Measurements from ENCODE around the gene TAF11L2.
"Not testable (repeated sequence)": the region's sequence is repeated elsewhere in the genome, so short reads cannot be mapped to it uniquely, and the experiment has no call there.

TAF11L2 gene

DNA sequence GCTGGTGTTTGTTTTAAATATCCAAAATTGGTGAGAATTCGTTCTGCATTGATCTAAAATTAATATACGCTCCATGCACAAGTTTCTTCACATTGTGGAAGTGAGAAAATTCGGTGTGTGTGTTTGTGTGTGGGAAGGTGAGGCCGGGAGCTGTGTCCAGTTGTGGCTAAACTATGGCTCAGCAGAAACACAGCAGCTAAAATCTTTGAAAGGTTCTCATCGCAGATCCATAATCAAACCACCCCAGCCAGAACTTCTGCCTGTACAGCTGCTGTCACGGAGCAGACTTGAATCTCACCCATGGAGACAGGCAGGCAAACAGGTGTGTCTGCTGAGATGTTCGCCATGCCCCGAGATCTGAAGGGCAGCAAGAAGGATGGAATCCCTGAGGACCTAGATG is at the start of gene TAF11L2:
TAF11L2 (plus strand) TSS at position 301 of the 400 bp plus-strand sequence.
- DNase-seq (ENCODE audit: low read depth) = not testable (repeated sequence)

DNA sequence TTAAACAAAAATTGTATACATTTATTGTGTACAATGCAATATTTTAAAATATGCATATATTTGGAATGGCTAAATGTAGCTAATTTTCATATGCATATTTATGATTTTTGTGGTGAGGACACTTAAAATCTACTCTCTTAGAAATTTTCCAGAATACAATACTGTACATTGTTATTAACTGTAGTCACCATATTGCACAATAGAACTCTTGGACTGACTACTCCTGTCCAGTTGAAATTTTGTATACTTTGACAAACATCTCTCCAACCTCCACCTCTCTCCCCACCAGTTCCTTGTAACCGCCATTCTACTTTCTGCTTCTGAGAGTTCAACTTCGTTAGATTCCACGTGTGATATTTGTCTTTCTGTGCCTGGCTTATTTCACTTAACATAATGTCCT is 49.2 kb upstream of the TAF11L2 start:
- no peak for DNase-seq (ENCODE audit: low read depth)

DNA sequence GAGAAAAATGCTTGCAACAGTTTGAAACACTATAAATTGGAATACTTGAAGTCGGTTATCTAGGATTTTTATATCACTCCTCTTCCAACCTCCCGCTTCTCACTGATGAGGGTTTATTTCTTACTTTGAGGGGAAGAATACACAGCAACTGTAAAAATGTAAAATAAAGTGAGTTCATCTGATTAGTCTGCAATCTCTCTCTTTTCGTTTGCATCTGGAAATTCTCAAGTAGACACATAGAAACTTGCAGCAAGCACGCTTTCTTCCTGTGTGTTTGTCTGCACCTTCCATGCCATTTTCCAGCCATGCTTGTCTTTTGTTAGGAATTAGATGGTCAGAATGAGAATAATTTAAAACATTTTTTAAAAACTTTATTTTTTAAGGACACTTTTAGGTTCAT is 45.1 kb upstream of the TAF11L2 start:
- DNase-seq (ENCODE audit: low read depth) = no peak

DNA sequence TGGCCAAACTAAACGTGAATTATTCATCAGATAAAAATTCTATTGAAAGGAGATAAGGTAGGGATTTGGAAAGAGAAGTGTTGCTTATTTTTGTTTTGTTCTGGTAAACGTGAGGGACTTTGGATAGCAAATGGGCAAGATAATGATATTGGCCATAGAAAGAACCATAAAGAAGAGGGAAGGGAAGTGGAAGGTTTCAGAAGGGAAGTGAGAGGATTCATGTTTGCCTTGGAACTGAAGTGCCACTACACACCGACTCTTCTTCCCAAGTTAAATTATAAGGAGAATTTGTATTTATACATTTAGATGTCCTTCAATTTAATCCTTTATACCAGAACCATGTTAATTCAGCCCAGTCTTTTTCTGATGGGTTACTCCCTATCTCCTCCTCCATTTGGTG is 42.1 kb upstream of the TAF11L2 start:
- DNase-seq (ENCODE audit: low read depth) = no peak

DNA sequence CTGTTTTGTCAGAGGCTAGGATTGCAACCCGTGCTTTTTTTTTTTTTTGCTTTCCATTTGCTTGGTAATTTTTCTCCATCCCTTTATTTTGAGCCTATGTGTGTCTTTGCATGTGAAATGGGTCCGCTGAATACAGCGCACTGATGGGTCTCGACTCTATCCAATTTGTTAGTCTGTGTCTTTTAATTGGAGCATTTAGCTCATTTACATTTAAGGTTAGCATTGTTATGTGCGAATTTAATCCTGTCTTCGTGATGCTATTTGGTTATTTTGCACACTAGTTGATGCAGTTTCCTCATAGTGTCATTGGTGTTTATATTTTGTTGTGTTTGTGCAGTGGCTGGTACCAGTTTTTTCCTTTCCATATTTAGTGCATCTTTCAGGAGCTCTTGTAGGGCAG is 36.2 kb upstream of the TAF11L2 start:
- DNase-seq (ENCODE audit: low read depth) = no peak

DNA sequence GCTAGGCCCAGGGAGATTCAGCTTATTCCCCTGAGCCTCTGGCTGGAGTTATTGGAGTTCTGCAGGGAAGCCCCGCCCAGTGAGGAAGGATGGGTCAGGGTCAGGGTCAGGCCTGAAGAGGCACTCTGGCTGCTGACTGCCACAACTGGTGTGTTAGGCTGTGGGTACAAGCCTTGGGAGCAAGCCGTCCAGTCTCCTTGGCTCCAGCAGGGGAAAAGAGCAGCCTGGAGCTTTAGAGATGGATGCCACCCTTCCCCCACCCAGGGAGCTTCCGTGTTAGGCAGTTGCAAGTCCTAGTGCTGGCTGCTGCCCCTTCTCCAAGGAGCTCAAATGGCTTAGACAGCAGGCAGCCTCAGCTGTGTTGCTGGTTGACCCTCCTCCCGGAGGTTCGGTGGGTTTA is 34.4 kb upstream of the TAF11L2 start:
- no peak for DNase-seq (ENCODE audit: low read depth)

DNA sequence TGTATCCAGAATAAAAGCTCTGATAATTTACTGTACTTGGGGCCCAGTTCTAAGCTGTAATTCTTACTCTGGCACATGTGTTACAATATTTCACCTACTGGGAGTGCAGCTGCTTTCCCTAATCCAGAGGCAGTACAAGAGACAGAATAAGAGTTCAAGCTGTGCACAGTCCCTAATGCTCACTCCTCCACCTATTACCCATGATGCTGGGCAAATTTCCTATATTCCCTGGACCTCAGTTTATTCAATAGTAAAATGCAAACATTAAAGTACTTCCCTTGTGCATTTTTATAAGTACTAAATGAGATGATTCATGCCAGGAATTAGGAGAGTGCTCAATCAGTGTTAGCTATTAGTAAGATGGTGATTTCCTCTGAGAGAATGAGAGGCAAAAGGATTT is 28.0 kb upstream of the TAF11L2 start:
- no peak for DNase-seq (ENCODE audit: low read depth)

DNA sequence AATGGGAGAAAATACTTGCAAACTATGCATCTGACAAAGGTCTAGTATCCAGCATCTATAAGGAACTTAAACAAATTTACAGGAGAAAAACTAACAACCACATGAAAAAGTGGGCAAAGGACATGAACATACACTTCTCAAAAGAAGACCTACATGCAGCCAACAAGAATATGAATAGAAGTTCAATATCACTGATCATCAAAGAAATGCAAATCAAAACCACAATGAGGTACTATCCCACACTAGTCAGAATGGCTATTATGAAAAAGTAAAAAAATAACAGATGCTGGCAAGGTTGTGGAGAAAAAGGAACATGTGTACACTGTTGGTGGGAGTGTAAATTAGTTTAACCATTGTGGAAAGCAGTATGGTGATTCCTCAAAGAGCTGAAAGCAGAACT is 23.0 kb upstream of the TAF11L2 start:
- DNase-seq (ENCODE audit: low read depth) = not testable (repeated sequence)

DNA sequence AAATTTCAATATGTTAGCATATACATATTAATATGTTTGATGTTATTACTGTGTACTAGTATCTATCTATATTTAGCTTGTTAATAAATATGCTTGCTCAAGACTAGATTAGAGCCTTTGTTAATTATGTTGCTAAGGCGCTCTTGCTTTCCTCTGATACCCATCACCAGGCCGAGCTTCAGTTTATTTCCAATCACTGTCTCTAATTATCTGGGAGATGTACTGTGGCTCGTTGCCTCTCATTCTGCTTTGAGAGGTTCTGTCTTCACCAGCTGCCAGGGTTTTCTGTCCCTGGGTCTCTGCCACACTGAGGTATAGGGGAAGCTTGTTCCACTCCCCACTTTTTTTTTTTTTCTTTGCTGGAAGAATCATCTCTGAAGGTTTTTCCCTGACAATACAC is 21.0 kb upstream of the TAF11L2 start:
- DNase-seq (ENCODE audit: low read depth) = no peak

DNA sequence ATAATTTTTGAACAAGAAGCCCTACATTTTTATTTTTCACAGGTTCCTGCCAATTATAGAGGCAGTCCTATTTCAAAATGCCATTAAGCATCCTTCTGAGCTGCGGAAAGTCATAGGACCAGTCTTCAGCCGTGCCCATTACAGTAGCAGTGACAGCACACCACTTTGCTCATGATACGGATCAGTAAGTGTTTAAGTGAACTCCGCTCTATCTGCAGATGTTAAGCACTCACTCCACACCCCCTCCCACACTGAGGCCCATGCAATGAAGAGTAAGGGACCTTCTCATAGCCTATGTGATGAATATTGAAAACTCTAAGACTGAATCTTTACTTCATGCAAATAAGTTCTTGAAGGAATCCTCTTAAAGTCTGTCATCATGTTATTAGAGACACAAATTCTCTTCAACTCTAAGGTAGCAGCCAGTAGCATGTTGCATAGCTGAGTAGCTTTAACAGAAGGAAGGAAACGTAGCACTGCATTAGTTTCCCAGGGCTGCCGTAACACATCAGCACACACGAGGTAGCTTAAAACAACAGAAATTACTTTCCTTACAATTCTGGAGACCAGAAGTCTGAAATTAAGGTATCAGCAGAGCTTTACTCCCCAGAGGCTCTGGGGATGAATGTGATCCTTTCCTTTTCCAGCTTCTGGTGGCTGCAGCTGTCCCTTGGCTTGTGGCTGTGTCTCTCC is 20.3 kb upstream of the TAF11L2 start:
- no peak for DNase-seq (ENCODE audit: low read depth)

DNA sequence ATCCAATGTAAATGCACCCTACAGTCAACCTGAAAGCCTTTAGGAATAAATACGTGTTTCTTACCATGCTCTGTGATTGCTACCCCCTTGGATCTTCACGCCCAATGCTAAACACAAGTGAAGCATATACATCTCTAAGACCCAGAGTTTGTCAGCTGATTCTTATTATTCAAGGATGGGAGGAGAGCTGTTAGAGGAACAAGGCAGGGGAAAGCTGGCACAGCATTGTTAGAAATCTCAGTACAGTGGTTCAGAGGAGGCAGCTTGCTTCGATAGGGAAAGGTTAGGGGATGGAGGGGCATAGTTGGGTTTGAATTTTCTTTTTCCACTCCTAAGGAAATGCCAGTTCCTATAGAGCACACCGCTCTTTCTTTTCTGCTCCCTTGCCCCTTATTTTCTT is 16.7 kb upstream of the TAF11L2 start:
- DNase-seq (ENCODE audit: low read depth) = no peak

DNA sequence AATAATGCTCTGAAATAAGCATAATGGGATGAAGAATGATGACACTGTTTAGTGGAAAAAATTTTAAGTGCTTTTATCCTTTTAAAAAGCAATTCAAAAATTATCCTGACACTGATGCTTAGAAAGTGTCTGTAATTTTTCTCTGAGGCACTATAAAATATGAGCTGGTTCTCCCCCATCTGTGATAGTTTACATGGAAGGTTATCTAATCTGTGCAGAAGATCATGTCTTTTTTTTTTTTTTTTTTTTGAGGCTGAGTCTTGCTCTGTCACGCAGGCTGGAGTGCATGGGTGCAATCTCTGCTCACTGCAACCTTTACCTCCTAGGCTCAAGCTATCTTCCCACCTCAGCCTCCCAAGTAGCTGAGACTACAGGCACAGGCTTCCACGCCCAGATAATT is 15.2 kb upstream of the TAF11L2 start:
- DNase-seq (ENCODE audit: low read depth) = peak; percentile 37

DNA sequence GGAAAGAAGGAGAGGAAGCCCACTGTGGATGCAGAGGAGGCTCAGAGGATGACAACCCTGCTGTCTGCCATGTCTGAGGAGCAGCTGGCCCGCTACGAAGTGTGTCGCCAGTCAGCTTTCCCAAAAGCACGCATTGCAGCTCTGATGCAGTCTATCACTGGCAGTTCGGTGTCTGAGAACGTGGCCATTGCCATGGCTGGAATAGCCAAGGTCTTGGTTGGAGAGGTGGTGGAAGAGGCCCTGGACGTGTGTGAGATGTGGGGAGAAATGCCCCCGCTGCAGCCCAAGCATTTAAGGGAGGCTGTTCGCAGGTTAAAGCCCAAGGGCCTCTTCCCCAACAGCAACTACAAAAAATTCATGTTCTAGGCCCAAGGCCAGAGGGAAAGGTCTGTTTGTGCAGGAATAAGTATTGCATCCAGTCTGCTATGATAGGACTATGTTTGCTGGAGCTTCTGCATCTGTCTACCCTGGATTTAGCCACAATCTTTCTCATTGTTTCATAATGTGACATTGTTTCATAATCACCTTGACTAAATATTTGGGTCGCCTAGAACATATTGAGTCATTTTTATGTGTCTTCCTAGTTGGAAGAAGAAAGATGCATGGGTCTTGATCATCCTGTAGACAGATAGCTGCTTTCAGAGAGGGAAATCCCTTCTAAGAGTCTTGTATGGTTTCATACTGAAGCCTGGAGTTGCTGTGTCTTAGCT is 11.4 kb upstream of the TAF11L2 start:
- DNase-seq (ENCODE audit: low read depth) = not testable (repeated sequence)

DNA sequence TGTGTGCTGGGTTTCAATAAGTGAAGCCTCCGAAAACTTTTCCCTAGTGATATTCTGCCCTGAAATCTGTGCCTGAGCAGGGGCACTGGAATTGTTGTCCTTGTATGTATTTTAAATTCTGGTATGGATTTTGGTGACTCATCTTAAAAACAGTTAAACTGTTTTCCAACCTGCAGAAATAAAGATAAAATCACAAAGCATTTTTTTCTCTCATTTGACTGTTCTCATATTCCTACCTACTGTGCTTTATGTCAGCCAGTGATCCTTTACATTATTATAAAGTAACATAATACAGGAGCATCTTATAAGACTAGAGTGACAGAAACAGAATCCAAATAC is 10.9 kb upstream of the TAF11L2 start:
- no peak for DNase-seq (ENCODE audit: low read depth)

DNA sequence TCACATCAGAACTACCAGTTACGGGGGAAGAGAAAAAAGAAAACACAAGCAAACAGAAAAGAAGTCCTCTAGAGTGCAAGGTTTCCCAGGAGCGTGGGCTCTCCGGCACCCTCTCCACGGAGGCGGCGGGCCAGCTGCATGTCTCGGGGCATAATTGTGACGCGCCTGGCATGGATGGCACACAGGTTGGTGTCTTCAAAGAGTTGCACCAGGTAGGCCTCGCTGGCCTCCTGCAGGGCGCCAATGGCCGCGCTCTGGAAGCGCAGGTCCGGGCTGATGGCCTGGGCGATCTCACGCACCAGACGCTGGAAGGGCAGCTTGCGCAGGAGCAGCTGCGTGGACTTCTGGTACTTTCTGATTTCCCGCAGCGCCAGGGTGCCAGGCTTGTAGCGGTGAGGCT is 6.8 kb upstream of the TAF11L2 start:
- DNase-seq (ENCODE audit: low read depth) = not testable (repeated sequence)

DNA sequence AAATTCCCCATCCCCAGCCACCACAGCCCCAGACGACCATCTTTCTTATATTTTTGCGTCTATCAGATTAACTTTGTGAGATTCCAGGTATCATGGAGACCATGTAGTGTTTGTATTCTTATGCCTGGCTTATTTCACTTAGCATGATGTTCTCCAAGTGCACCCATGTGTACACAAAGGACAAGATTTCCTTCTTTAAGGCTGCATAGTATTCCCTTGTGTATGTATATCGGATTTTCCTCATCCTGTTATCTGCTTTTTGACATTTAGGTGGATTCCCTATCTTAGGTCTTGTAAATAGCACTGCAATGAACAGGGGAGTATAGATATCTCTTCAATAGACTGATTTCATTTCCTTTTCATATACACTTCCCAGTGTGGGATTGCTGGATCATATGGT is 5.3 kb upstream of the TAF11L2 start:
- DNase-seq (ENCODE audit: low read depth) = no peak

DNA sequence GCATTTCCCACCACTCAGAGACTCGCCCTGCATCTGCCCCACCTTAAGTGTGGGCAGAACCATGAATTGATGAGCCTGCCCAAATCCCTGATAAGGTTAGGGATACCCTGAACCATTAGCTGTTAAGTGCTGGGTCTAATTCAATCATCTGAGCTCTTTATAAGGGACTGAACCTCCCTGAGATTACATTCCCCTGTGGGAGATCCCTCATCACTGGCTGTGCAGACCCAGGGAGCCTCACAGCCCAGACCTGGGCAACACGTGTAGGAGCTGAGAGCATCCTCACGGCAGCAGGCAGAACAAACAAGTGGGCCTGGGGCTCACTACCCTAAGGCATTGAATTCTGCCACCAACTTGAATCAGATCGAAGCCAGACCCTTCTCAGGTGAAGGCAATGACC is 585 bp upstream of the TAF11L2 start:
- no peak for DNase-seq (ENCODE audit: low read depth)

DNA sequence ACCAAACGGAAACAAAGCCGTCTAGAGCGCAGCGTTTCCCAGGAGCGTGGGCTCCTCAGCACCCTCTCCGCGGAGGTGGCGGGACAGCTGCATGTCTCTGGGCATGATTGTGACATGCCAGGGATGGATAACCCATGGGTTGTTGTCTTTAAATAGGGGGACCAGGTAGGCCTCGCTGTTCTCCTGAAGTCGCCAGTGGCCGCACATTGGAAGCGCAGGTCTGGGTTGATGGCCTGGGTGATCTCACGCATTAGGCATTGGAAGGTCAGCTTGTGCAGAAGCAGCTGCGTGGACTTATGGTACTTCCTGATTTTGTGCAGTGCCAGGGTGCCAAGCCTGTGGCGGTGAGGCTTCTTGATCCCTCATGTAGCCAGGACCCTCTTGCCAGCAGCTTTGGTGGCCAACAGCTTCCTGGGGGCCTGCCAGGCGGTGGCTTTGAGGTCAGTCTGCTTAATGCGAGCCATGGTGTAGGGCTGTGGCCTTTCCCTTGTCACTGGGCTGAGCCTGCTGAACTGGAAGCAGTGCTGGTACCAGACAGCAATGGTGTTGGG is 13.8 kb downstream of the TAF11L2 start:
- no peak for DNase-seq (ENCODE audit: low read depth)

DNA sequence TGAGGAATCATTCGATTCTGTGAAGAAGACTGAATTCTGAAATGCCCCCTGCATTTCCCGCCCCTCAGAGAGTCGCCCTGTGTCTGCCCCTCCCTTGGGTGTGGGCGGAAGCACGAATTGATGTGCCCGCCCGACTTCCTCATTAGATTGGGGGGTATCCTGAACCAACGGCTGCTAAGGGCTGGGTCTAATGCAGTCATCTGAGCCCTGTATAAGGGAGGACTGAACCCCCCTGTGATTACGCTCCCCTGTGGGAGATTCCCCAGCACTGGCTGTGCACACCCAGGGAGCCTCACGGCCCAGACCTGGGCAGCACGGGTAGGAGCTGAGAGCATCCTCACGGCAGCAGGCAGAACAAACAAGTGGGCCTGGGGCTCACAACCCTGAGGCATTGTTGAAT is 19.5 kb downstream of the TAF11L2 start:
- DNase-seq (ENCODE audit: low read depth) = not testable (repeated sequence)

DNA sequence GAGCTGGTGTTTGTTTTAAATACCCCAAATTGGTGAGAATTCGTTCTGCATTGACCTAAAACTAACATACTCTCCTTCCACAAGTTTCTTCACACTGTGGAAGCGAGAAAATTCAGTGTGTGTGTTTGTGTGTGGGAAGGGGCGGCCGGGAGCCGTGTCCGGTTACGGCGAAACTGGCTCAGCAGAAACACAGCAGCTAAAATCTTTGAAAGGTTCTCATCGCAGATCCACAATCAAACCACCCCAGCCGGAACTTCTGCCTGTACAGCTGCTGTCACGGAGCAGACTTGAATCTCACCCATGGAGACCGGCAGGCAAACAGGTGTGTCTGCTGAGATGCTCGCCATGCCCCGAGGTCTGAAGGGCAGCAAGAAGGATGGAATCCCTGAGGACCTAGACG is 20.0 kb downstream of the TAF11L2 start, which contains the start of gene TAF11L3:
TAF11L3 (plus strand) TSS at position 301 of the 400 bp plus-strand sequence.
- not testable (repeated sequence) for DNase-seq (ENCODE audit: low read depth)

DNA sequence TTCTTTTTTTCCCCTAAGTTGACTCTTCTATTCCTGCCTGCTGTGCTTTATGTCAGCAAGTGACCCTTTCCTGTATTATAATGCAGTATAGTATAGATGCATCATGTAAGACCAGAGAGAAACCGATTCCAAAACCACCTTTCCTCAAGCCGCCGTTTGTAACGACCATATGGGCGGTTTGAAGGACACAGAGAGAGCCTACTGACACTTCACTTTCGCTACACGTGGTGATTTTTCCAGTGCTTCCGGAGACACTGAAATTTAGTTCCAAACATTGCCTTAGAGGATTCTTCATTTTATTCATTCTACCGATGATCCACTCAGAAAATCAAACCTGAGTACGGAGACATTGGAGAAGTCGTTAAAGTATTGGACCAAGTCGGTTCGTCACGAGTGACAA is 21.5 kb downstream of the TAF11L2 start:
- not testable (repeated sequence) for DNase-seq (ENCODE audit: low read depth)

DNA sequence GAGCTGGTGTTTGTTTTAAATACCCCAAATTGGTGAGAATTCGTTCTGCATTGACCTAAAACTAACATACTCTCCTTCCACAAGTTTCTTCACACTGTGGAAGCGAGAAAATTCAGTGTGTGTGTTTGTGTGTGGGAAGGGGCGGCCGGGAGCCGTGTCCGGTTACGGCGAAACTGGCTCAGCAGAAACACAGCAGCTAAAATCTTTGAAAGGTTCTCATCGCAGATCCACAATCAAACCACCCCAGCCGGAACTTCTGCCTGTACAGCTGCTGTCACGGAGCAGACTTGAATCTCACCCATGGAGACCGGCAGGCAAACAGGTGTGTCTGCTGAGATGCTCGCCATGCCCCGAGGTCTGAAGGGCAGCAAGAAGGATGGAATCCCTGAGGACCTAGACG is 23.5 kb downstream of the TAF11L2 start, which contains the start of gene TAF11L4:
TAF11L4 (plus strand) TSS at position 301 of the 400 bp plus-strand sequence.
- DNase-seq (ENCODE audit: low read depth) = not testable (repeated sequence)

DNA sequence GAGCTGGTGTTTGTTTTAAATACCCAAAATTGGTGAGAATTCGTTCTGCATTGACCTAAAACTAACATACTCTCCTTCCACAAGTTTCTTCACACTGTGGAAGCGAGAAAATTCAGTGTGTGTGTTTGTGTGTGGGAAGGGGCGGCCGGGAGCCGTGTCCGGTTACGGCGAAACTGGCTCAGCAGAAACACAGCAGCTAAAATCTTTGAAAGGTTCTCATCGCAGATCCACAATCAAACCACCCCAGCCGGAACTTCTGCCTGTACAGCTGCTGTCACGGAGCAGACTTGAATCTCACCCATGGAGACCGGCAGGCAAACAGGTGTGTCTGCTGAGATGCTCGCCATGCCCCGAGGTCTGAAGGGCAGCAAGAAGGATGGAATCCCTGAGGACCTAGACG is 26.9 kb downstream of the TAF11L2 start, which contains the start of gene TAF11L5:
TAF11L5 (plus strand) TSS at position 301 of the 400 bp plus-strand sequence.
- not testable (repeated sequence) for DNase-seq (ENCODE audit: low read depth)

Data from CMK (cell line).